ENCODE results near the gene POLR3A.

Gene POLR3A

GRCh38 chr10:78049851-78050250 is 20.5 kb upstream of the POLR3A start:
- intact Hi-C loops (cut with DNase I) = loop anchor here (5.0 to 10.0 kb wide), 3 partner anchors 925 to 1147 kb away; no protein-coding TSS in a partner anchor
- no peak for DNase-seq

- intact Hi-C loops (cut with DNase I) = loop anchor here (5.0 to 10.0 kb wide), 3 partner anchors 927 to 1150 kb away; no protein-coding TSS in a partner anchor
- peak; percentile 81 to 98 (median 94) for DNase-seq
These were observed 18.1 kb upstream of the POLR3A start for GRCh38 chr10:78047314-78047891.

GRCh38 chr10:78046711-78047269 is 17.5 kb upstream of the POLR3A start:
- intact Hi-C loops (cut with DNase I) = loop anchor here (5.0 to 10.0 kb wide), 3 partner anchors 928 to 1151 kb away; no protein-coding TSS in a partner anchor

DNA sequence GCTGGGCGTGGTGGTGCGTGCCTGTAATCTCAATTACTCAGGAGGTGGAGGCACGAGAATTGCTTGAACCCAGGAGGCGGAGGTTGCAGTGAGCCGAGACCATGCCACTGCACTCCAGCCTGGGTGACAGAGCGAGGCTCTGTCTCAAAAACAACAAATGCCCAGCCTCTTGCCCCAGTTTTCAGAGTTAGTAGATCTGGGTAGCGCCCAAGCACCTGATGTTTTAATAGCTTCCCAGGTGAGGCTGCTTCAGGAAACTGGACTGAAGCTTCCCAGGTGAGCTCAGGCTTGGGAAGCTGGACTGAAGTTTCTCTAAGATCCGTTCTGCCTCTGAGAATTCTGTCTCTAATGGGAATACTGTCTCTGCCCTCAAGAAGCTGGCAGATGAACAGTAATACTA is 16.5 kb upstream of the POLR3A start:
- no peak for DNase-seq
- intact Hi-C loops (cut with DNase I) = loop anchor here (5.0 to 10.0 kb wide), 3 partner anchors 929 to 1151 kb away; no protein-coding TSS in a partner anchor

More at GRCh38 chr10:78046711-78047269, 17.5 kb upstream of the POLR3A start:
- no peak for DNase-seq

- intact Hi-C loops (cut with DNase I) = loop anchor here (5.0 to 10.0 kb wide), 3 partner anchors 930 to 1152 kb away; no protein-coding TSS in a partner anchor
- DNase-seq = peak in 16 of 42 donors; percentile 13 to 58 (median 33)
These were observed 15.9 kb upstream of the POLR3A start for GRCh38 chr10:78045237-78045636.

GRCh38 chr10:78044699-78045098 is 15.4 kb upstream of the POLR3A start:
- intact Hi-C loops (cut with DNase I) = loop anchor here (5.0 to 10.0 kb wide), 3 partner anchors 930 to 1153 kb away; no protein-coding TSS in a partner anchor
- DNase-seq = no peak

DNA sequence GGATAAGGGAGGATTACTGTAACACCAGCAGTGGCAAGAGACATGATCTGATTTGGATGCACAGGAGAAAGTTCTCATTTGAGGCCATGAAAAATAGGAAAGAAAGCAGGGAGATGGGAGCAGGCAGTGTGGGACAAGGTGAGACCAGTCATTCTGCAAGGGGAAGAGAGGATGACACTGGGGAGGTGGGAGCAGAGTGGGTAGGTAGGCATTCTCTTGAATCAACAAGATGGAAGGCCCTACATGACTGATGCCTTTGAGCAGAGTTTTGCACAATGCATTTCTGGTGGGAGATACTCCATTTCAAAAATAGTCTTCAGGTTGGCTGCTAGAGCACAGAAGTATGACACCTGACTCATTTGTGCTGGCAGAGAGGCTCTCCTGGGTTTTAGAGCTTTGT is 14.9 kb upstream of the POLR3A start:
- intact Hi-C loops (cut with DNase I) = loop anchor here (10.0 kb wide), 2 partner anchors 931 to 1031 kb away; no protein-coding TSS in a partner anchor
- no peak for DNase-seq

DNA sequence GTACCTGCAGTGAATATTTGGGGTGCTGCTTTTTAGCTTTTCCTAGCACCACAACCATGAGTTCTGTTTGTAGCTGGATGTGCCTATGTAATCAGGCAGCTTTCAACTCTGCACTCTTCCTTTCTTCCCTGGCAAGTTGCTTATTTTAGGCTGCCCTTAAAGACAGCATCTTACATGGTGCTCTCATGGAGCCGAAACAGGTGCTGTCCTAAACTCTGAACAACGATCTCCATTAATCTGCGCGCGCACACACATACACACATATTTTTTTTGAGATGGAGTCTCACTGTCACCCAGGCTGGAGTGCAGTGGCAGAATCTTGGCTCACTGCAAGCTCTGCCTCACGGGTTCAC is 13.4 kb upstream of the POLR3A start:
- intact Hi-C loops (cut with DNase I) = loop anchor here (10.0 kb wide), 2 partner anchors 932 to 1032 kb away; no protein-coding TSS in a partner anchor

GRCh38 chr10:78042058-78042751 is 12.9 kb upstream of the POLR3A start:
- intact Hi-C loops (cut with DNase I) = loop anchor here (10.0 kb wide), 2 partner anchors 933 to 1033 kb away; no protein-coding TSS in a partner anchor
- no peak for DNase-seq

More for the DNA sequence above, 13.4 kb upstream of the POLR3A start:
- DNase-seq = no peak

DNA sequence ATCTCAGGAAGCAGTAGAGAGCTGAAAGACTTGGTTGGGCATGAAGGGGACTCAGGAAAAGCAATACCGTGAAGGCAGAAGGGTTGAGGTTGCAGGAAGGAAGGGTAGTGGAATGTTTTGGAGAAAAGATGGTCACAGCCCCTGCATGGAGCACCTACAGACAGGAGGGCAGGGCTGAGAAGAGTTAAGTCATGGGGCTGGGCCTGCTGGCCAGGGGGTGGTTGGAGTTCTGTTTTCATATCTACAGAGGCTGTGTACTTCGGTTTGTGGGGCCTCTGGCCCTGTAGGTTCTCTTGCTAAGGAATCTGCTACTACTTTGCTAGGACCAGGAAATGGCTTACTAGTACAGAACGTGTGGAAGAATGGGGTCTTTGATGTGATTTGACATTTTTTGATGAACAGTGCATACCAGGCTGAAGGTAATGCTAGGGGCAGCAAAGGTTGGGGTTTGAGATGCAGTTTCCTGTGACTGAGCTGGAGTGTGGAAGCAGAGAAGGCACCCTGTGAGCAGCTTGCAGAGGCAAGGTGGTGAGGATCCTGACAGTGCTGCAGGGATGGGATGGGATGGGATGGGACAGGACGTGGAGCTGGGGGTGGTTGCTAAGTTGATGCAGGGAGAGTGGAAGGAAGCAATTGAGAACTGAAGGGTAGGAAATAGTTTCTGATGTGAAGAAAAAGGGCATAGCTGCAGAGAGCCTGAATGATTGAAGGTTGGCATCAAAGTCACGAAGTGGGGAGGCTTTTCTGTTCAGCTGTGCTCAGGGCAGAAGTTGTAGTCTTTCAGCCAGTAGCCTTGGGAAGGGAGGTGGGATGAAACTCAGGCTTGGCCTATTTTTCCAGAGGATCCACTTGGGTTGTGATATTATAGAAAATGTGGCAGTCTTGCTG is 12.1 kb upstream of the POLR3A start:
- intact Hi-C loops (cut with DNase I) = loop anchor here (10.0 kb wide), 2 partner anchors 933 to 1033 kb away; no protein-coding TSS in a partner anchor
- peak in 6 of 42 donors; percentile 27 to 43 (median 37) for DNase-seq

- no peak for DNase-seq
- intact Hi-C loops (cut with DNase I) = loop anchor here (5.0 to 10.0 kb wide), 3 partner anchors 263 to 1035 kb away; no protein-coding TSS in a partner anchor
These were observed 10.4 kb upstream of the POLR3A start for GRCh38 chr10:78039743-78040142.

GRCh38 chr10:78038791-78039547 is 9.7 kb upstream of the POLR3A start:
- intact Hi-C loops (cut with DNase I) = loop anchor here (5.0 kb wide), 1 partner anchor 263 kb away; no protein-coding TSS in a partner anchor

GRCh38 chr10:78038105-78038504 is 8.8 kb upstream of the POLR3A start:
- intact Hi-C loops (cut with DNase I) = loop anchor here (5.0 kb wide), 1 partner anchor 264 kb away; no protein-coding TSS in a partner anchor
- DNase-seq = no peak

More at GRCh38 chr10:78038791-78039547, 9.7 kb upstream of the POLR3A start:
- DNase-seq = no peak

DNA sequence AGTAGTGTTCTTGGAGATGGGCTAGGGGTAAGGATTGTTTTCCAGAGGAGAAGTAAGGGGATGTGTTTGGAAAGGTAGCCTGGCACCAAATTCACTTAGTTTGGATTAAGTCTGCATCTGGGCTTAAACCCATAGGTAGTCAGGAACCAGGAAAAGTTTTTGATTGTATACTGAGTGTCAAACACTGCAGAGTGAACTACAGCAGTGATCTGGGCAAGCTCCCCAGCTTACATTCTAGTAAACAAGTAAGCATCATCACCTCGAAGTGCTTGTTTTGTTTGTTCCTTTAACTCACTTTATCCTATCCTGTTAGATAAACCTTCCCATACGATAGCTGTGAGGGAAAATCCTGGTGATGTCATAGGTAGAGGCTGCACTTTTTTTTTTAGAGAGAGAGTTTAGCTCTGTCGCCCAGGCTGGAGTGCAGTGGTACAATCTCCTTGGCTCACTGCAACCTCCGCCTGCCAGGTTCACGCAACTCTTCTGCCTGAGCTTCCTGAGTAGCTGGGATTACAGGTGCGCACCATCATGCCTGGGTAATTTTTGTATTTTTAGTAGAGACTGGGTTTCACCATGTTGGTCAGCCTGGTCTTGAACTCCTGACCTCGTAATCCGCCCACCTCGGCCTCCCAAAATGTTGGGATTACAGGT is 6.7 kb upstream of the POLR3A start:
- no peak for DNase-seq
- intact Hi-C loops (cut with DNase I) = loop anchor here (5.0 kb wide), 1 partner anchor 266 kb away; no protein-coding TSS in a partner anchor

DNA sequence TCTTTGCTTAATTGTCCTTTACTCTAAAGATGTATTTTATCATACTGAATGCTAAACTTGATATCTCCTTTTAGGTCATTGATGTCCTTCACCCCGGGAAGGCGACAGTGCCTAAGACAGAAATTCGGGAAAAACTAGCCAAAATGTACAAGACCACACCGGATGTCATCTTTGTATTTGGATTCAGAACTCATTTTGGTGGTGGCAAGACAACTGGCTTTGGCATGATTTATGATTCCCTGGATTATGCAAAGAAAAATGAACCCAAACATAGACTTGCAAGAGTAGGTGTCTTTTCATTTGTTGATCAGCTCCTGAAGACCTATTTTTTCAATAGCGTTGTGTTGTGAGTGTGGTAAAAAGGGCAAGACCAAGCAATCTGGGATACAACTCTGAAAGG is 6.1 kb upstream of the POLR3A start:
- intact Hi-C loops (cut with DNase I) = loop anchor here (5.0 kb wide), 1 partner anchor 267 kb away; no protein-coding TSS in a partner anchor
- no peak for DNase-seq

- intact Hi-C loops (cut with DNase I) = loop anchor here (5.0 kb wide), 1 partner anchor 267 kb away; no protein-coding TSS in a partner anchor
- no peak for DNase-seq
These were observed 5.7 kb upstream of the POLR3A start for GRCh38 chr10:78035025-78035424.
